GM21360 (cell line): ENCODE measurements around the gene KEL.

Experiments used
- ATAC-seq: cut with Tn5 transposase; IDR thresholded peaks from one replicate; pipeline ENCODE4 v1.9.1; 2021; ENCODE audit warnings: mild to moderate bottlenecking, moderate library complexity; ENCODE audit not compliant: unreplicated experiment

The KEL gene

GRCh38 chr7:142932386-142933091, 29.6 kb downstream of the KEL start:
- ATAC-seq, result no peak

- no peak for ATAC-seq
Measured at GRCh38 chr7:142930126-142930730, 31.9 kb downstream of the KEL start.

GRCh38 chr7:142927949-142928348, 34.2 kb downstream of the KEL start:
- no peak for ATAC-seq

- ATAC-seq, result no peak
Measured at GRCh38 chr7:142927085-142927745, 34.9 kb downstream of the KEL start.

GRCh38 chr7:142925413-142925812, 36.8 kb downstream of the KEL start:
- no peak for ATAC-seq

- ATAC-seq, result no peak
Measured at GRCh38 chr7:142923391-142923790, 38.8 kb downstream of the KEL start.

GRCh38 chr7:142919656-142920055, 42.5 kb downstream of the KEL start:
- ATAC-seq, result no peak

- ATAC-seq, result no peak
Measured at GRCh38 chr7:142918901-142919300, 43.3 kb downstream of the KEL start.

GRCh38 chr7:142917447-142917846, 44.7 kb downstream of the KEL start:
- ATAC-seq, result no peak

GRCh38 chr7:142916508-142916907, 45.7 kb downstream of the KEL start:
- ATAC-seq, result no peak

GRCh38 chr7:142915315-142915714, 46.8 kb downstream of the KEL start:
- ATAC-seq, result no peak

- no peak for ATAC-seq
Measured at GRCh38 chr7:142914121-142914520, 48.0 kb downstream of the KEL start.

GRCh38 chr7:142913566-142913965, 48.6 kb downstream of the KEL start:
- no peak for ATAC-seq

- no peak for ATAC-seq
Measured at GRCh38 chr7:142913051-142913450, 49.1 kb downstream of the KEL start.

GRCh38 chr7:142910481-142910880, 51.7 kb downstream of the KEL start:
- ATAC-seq, result no peak

- ATAC-seq, result no peak
Measured at GRCh38 chr7:142910031-142910433, 52.1 kb downstream of the KEL start.

GRCh38 chr7:142908921-142909890, 53.0 kb downstream of the KEL start:
- no peak for ATAC-seq

GRCh38 chr7:142908290-142908689, 53.9 kb downstream of the KEL start:
- no peak for ATAC-seq

- ATAC-seq, result no peak
Measured at GRCh38 chr7:142906643-142907042, 55.5 kb downstream of the KEL start.

- no peak for ATAC-seq
Measured at GRCh38 chr7:142905759-142906158, 56.4 kb downstream of the KEL start.

GRCh38 chr7:142904128-142904527, 58.0 kb downstream of the KEL start:
- ATAC-seq, result no peak
